K562 (cell line): ENCODE measurements around the gene BMAL1. TPM values are rescaled to one million over a fixed set of nuclear protein-coding genes. Genes with fewer than 3 reads are reported as not detected.

Experiments used
- ATAC-seq: fragments of 200-7000 bp; cut with Tn5 transposase; 3 replicates; pipeline ENCODE4 v1.9.1; 2020; ENCODE audit warnings: moderate library complexity
- BruUV-seq: library from RNA; stranded (reverse); fragments of 400-500 nt; replicated peaks from 2 replicates; lab custom pipeline; 2021; lab: Mats Ljungman, UMichigan
- CTCF ChIA-PET: fragments of 300-600 bp; formaldehyde crosslinking; extraction: SDS; loops from one replicate; lab custom pipeline; 2021; ENCODE audit warnings: low intra/inter-chr PET ratio; lab: Yijun Ruan, JAX
- POLR2A ChIA-PET: fragments of 300-600, 350-650 bp; sonication (Branson Sonifier 250); formaldehyde crosslinking; extraction: SDS; loops from one replicate; lab custom pipeline; 2021; ENCODE audit warnings: antibody characterized with exemption, inconsistent platforms; lab: Yijun Ruan, JAX
- DNase-seq, 4 experiments: peaks; one replicate each; pipeline versions ENCODE4 v3.0.0 to v3.0.0-alpha.2; 2011 to 2018; ENCODE audit warnings: low spot score in 3 of 4, mixed read lengths in 3 of 4; ENCODE audit errors: extremely low read depth in 1 of 4
- FAIRE-seq: peaks from 2 replicates; lab custom pipeline; 2011; peaks lifted over from hg19 to GRCh38; lab: Jason Lieb, UNC
- H2AFZ ChIP-seq: 2 replicates; pipeline ENCODE4 v1.6.0; 2011; ENCODE audit warnings: low read depth, low read length, control low read depth, inconsistent platforms
- H3K27ac ChIP-seq: fragments of 200-600 bp; 3 replicates; pipeline ENCODE4 v1.8.0; 2011; ENCODE audit warnings: low read depth, mild to moderate bottlenecking, control low read depth, inconsistent platforms, low read length, moderate library complexity, mixed read lengths; ENCODE audit errors: extremely low read depth
- H3K27me3 ChIP-seq, 2 experiments: fragments of 300-600 bp in 1 of 2; 2 replicates in 1 of 2; 3 replicates in 1 of 2; pipeline versions ENCODE4 v1.6.0 to v1.8.0; 2011; ENCODE audit warnings: inconsistent platforms in 2 of 2, low read length in 2 of 2, mild to moderate bottlenecking in 1 of 2, mixed read lengths in 1 of 2, moderate library complexity in 1 of 2; ENCODE audit not compliant: control insufficient read depth in 2 of 2, insufficient read depth in 2 of 2
- H3K36me3 ChIP-seq: fragments of 300-600 bp; 3 replicates; pipeline ENCODE4 v1.8.0; 2011; ENCODE audit warnings: mild to moderate bottlenecking, low read length, inconsistent platforms; ENCODE audit not compliant: control insufficient read depth, insufficient read depth
- H3K4me1 ChIP-seq, 2 experiments: fragments of 200-600 bp in 1 of 2; replicated peaks in 1 of 2; 2 replicates in 1 of 2; 3 replicates in 1 of 2; pipeline versions ENCODE4 v1.5.1 to v1.8.0; 2011; ENCODE audit warnings: inconsistent platforms in 2 of 2, low read length in 2 of 2, mild to moderate bottlenecking in 1 of 2, mixed read lengths in 1 of 2, moderate library complexity in 1 of 2; ENCODE audit not compliant: control insufficient read depth in 2 of 2, insufficient read depth in 2 of 2
- H3K4me2 ChIP-seq: 2 replicates; pipeline ENCODE4 v1.6.1; 2011; ENCODE audit warnings: low read length, control low read depth, inconsistent platforms, mixed read lengths; ENCODE audit not compliant: insufficient read depth
- H3K4me3 ChIP-seq: fragments of 200-600 bp; sonication (generic), shearing (Covaris generic); 2 replicates; pipeline ENCODE4 v1.5.1; 2016; ENCODE audit warnings: control low read depth, inconsistent platforms
- H3K79me2 ChIP-seq: fragments of 200-600 bp; 3 replicates; pipeline ENCODE4 v1.8.0; 2011; ENCODE audit warnings: low read length, inconsistent platforms; ENCODE audit not compliant: control insufficient read depth, insufficient read depth
- H3K9ac ChIP-seq, 2 experiments: 2 replicates each; pipeline versions ENCODE4 v1.6.0 to v1.6.1; 2011; ENCODE audit warnings: low read depth in 2 of 2, low read length in 2 of 2, control low read depth in 1 of 2, inconsistent platforms in 1 of 2, mild to moderate bottlenecking in 1 of 2, mixed read lengths in 1 of 2; ENCODE audit not compliant: insufficient read depth in 1 of 2
- H3K9me1 ChIP-seq: one replicate; pipeline ENCODE4 v1.6.0; 2011; ENCODE audit warnings: inconsistent platforms, mild to moderate bottlenecking, low read length, moderate library complexity; ENCODE audit not compliant: control insufficient read depth, insufficient read depth
- H3K9me3 ChIP-seq: replicated peaks from 2 replicates; pipeline ENCODE4 v1.5.1; 2011; ENCODE audit warnings: low read depth, low read length, inconsistent platforms; ENCODE audit not compliant: control insufficient read depth, insufficient read depth
- H4K20me1 ChIP-seq: replicated peaks from 2 replicates; pipeline ENCODE4 v1.6.1; 2011; ENCODE audit warnings: low read length, inconsistent platforms, mixed read lengths; ENCODE audit not compliant: control insufficient read depth, insufficient read depth
- BCOR ChIP-seq: fragments of 450-650 bp; IDR thresholded peaks from 2 replicates; pipeline ENCODE4 v1.6.1; 2016
- BMI1 ChIP-seq: fragments of 150-350 bp; IDR thresholded peaks from 2 replicates; pipeline ENCODE4 v1.6.1; 2014; ENCODE audit warnings: low read length
- CREBBP ChIP-seq: IDR thresholded peaks from one replicate; pipeline ENCODE4 v1.6.1; 2012; ENCODE audit warnings: low read depth, mild to moderate bottlenecking, control low read depth, inconsistent platforms, low read length
- FOXA3 ChIP-seq, 2 experiments: fragments of 450-650 bp in 1 of 2; sonication (generic) in 1 of 2; formaldehyde crosslinking; IDR thresholded peaks in 1 of 2; conservative IDR thresholded peaks in 1 of 2; 2 replicates each; pipeline versions ENCODE4 v1.4.0 to v1.8.0; 2020 to 2022; ENCODE audit warnings: mild to moderate bottlenecking in 2 of 2, missing genetic modification reagents in 1 of 2
- GTF2A2 ChIP-seq: IDR thresholded peaks from 2 replicates; pipeline ENCODE4 v1.6.1; 2016; ENCODE audit warnings: mild to moderate bottlenecking, missing genetic modification characterization, missing compliant biosample characterization
- HMG20A ChIP-seq: fragments of 450-650 bp; formaldehyde crosslinking; conservative IDR thresholded peaks from 2 replicates; pipeline ENCODE4 v1.4.0; 2020; ENCODE audit warnings: mild to moderate bottlenecking, mixed read lengths
- HNRNPLL ChIP-seq: fragments of 200-400 bp; formaldehyde crosslinking; IDR thresholded peaks from 2 replicates; pipeline ENCODE4 v1.6.1; 2017; ENCODE audit warnings: low read length, low read depth, mild to moderate bottlenecking; ENCODE audit not compliant: poor library complexity, severe bottlenecking
- MYNN ChIP-seq, 2 experiments: sonication (generic); formaldehyde crosslinking in 1 of 2; IDR thresholded peaks; 2 replicates each; pipeline versions ENCODE4 v1.5.0 to v1.6.1; 2016 to 2020; ENCODE audit warnings: antibody characterized with exemption in 1 of 2, missing genetic modification reagents in 1 of 2
- NELFE ChIP-seq: IDR thresholded peaks from 2 replicates; pipeline ENCODE4 v1.6.1; 2011; ENCODE audit warnings: mild to moderate bottlenecking; ENCODE audit not compliant: insufficient read depth, insufficient read length
- PHB ChIP-seq: fragments of 250-450 bp; sonication (Bioruptor Pico); IDR thresholded peaks from 2 replicates; pipeline ENCODE4 v1.5.0; 2021
- PURB ChIP-seq: sonication (generic); formaldehyde crosslinking; IDR thresholded peaks from 2 replicates; pipeline ENCODE4 v1.9.0; 2021; ENCODE audit warnings: low read depth, mild to moderate bottlenecking, missing genetic modification reagents
- RBM25 ChIP-seq: fragments of 200-400 bp; formaldehyde crosslinking; IDR thresholded peaks from 2 replicates; pipeline ENCODE4 v1.6.1; 2018; ENCODE audit warnings: low read length, low read depth, moderate library complexity; ENCODE audit not compliant: severe bottlenecking
- TCFL5 ChIP-seq: fragments of 250-450 bp; sonication (Bioruptor Pico); conservative IDR thresholded peaks from 2 replicates; pipeline ENCODE4 v1.6.1; 2021; ENCODE audit warnings: mild to moderate bottlenecking, moderate library complexity, matching md5 sums
- ZFP1 ChIP-seq: fragments of 450-650 bp; formaldehyde crosslinking; IDR thresholded peaks from 2 replicates; pipeline ENCODE4 v1.4.0; 2020; ENCODE audit warnings: mild to moderate bottlenecking, mixed read lengths
- ZNF668 ChIP-seq: fragments of 250-450 bp; sonication (Bioruptor Pico); IDR thresholded peaks from 2 replicates; pipeline ENCODE4 v1.8.0; 2022; ENCODE audit warnings: mild to moderate bottlenecking, inconsistent platforms
- WGBS: fragments of 100-300 bp; shearing (Covaris generic); methylation state at CpG from one replicate; pipeline ENCODE4 v1.1.6; 2016; ENCODE audit warnings: low coverage, mixed read lengths; ENCODE audit not compliant: insufficient coverage; ENCODE audit errors: missing lambda C conversion rate; 5-methylcytosine and 5-hydroxymethylcytosine counted together
- in situ Hi-C: fragments of 300-500 bp; cut with MboI; formaldehyde crosslinking; loops from 4 replicates; pipeline ENCODE4 v1.15.0; 2018; ENCODE audit warnings: inconsistent platforms, mixed read lengths
- intact Hi-C: fragments of 100-400 bp; cut with micrococcal nuclease; formaldehyde crosslinking; loops from 2 replicates; pipeline ENCODE4 v1.14.2; 2022
- polyA plus RNA-seq, 8 experiments: library from polyadenylated mRNA; depleted of rRNA in 4 of 8; stranded (reverse) in 5 of 8; unstranded in 3 of 8; fragments of >200 nt; fragmentation: Nextera tagmentation in 2 of 8; fragmentation: Illumina TruSeq in 1 of 8; extraction: Ambion mirVana in 2 of 8; extraction: Trizol in 1 of 8; gene quantifications; 2 replicates each; pipeline versions ENCODE4 v1.2.1 to v1.2.3, GENCODE V29; 2011 to 2014; ENCODE audit warnings: inconsistent platforms in 1 of 8, missing spikeins in 1 of 8
- total RNA-seq, 7 experiments: library from RNA; depleted of rRNA in 6 of 7; stranded (reverse); fragments of >200 nt in 6 of 7; fragmentation: Illumina TruSeq in 2 of 7; extraction: Trizol in 2 of 7; gene quantifications; 2 replicates each; pipeline versions ENCODE4 v1.2.1 to v1.2.3, GENCODE V29; 2011 to 2021; ENCODE audit warnings: low replicate concordance in 1 of 7
- TF ChIP-seq, protein P1 (sequence below): fragments of 450-650 bp; formaldehyde crosslinking; IDR thresholded peaks from 2 replicates; pipeline ENCODE4 v1.4.0; 2020; ENCODE audit warnings: mild to moderate bottlenecking, mixed read lengths
- TF ChIP-seq, protein P2 (sequence below): sonication (generic); formaldehyde crosslinking; IDR thresholded peaks from 2 replicates; pipeline ENCODE4 v1.8.0; 2023; ENCODE audit warnings: mild to moderate bottlenecking, missing genetic modification reagents

BMAL1 gene
- total and polyA plus RNA-seq, 9 of the 15 experiments (the other 6 are each of a cell fraction or from before 2014, with no cell fraction given), result 0.14 to 2.4 (median 0.64) TPM

DNA sequence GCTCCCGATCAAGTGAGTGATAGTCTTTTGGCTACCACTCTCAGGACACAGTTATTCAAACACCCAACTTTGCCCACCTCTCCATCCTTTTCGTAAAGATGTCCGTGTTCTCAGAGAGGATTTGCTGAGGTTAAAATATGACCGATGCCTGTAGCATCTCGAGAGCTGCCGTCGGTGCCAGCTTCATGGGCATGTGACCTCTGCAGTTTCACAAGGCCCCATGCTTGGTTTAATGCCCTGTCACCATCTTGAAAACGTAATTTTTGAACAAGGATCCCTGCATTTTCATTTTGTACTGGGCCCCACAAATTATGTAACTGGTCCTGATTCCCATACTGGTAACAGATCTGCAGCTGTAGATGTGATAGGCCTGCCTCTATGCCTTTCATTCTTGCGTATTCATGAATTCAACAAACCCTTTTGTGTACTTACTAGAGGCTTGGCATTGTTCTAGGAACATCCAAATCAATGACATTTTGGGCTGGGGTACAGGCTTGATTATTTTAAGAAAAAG is 85.1 kb downstream of the BMAL1 start:
- no peaks in the 10 kb centered on the region for H4K20me1 ChIP-seq
- H3K27ac ChIP-seq, result no peak overlapping the region
- intact Hi-C loops, result no loop called here
- in situ Hi-C loops, result no loop called here
- peaks cover 10 to 28% of the 10 kb centered on the region in 2 experiments; a peak in 3 of 5 replicates for H3K27me3 ChIP-seq
- CTCF ChIA-PET, result no interaction called here
- WGBS, result 2% methylated on average over 9 of the region's 9 CpGs
- FAIRE-seq (no peak), ATAC-seq (no peak), DNase-seq (no peak)
- no peaks in the 10 kb centered on the region for H3K36me3 ChIP-seq
- H3K79me2 ChIP-seq, result no peaks in the 10 kb centered on the region
- H3K4me3 ChIP-seq, result no peak overlapping the region
- POLR2A ChIA-PET, result interaction anchor here (1.1 to 1.2 kb wide), 2 partner anchors 8 to 11 kb away, joined by 3 to 6 read pairs; no protein-coding TSS in a partner anchor
- H3K9me1 ChIP-seq, result no peaks in the 10 kb centered on the region
- H3K4me1 ChIP-seq, result no peaks in the 10 kb centered on the region; a peak in 2 of 5 replicates
- H3K9me3 ChIP-seq, result no peaks in the 10 kb centered on the region
- no peak overlapping the region for H2AFZ ChIP-seq
- no peak overlapping the region for H3K4me2 ChIP-seq
- no TSS peak for BruUV-seq
- H3K9ac ChIP-seq, result no peak overlapping the region
- TF ChIP-seq PURB (CRISPR knock-in tag) (no peak), CREBBP (no peak), BMI1 (no peak), BCOR (no peak), MYNN (IDR thresholded peaks at IDR 0.05) (no peak), MYNN (CRISPR knock-in tag; IDR thresholded peaks at IDR 0.05) (no peak), NELFE (no peak), RBM25 (no peak), PHB (no peak), HMG20A (CRISPR knock-in tag) (no peak), HNRNPLL (no peak), TCFL5 (no peak), ZFP1 (CRISPR knock-in tag) (no peak), GTF2A2 (tag) (no peak), FOXA3 (CRISPR knock-in tag; conservative IDR thresholded peaks at IDR 0.05 in 1 of 2, IDR thresholded peaks at IDR 0.05 in 1 of 2) (no peak), ZNF668 (CRISPR knock-in tag) (no peak)
- TF ChIP-seq, protein P1, sequence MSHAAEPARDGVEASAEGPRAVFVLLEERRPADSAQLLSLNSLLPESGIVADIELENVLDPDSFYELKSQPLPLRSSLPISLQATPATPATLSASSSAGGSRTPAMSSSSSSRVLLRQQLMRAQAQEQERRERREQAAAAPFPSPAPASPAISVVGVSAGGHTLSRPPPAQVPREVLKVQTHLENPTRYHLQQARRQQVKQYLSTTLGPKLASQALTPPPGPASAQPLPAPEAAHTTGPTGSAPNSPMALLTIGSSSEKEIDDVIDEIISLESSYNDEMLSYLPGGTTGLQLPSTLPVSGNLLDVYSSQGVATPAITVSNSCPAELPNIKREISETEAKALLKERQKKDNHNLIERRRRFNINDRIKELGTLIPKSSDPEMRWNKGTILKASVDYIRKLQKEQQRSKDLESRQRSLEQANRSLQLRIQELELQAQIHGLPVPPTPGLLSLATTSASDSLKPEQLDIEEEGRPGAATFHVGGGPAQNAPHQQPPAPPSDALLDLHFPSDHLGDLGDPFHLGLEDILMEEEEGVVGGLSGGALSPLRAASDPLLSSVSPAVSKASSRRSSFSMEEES, result no peak
- TF ChIP-seq, protein P2, sequence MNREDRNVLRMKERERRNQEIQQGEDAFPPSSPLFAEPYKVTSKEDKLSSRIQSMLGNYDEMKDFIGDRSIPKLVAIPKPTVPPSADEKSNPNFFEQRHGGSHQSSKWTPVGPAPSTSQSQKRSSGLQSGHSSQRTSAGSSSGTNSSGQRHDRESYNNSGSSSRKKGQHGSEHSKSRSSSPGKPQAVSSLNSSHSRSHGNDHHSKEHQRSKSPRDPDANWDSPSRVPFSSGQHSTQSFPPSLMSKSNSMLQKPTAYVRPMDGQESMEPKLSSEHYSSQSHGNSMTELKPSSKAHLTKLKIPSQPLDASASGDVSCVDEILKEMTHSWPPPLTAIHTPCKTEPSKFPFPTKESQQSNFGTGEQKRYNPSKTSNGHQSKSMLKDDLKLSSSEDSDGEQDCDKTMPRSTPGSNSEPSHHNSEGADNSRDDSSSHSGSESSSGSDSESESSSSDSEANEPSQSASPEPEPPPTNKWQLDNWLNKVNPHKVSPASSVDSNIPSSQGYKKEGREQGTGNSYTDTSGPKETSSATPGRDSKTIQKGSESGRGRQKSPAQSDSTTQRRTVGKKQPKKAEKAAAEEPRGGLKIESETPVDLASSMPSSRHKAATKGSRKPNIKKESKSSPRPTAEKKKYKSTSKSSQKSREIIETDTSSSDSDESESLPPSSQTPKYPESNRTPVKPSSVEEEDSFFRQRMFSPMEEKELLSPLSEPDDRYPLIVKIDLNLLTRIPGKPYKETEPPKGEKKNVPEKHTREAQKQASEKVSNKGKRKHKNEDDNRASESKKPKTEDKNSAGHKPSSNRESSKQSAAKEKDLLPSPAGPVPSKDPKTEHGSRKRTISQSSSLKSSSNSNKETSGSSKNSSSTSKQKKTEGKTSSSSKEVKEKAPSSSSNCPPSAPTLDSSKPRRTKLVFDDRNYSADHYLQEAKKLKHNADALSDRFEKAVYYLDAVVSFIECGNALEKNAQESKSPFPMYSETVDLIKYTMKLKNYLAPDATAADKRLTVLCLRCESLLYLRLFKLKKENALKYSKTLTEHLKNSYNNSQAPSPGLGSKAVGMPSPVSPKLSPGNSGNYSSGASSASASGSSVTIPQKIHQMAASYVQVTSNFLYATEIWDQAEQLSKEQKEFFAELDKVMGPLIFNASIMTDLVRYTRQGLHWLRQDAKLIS, result no peak
